Effector memory CD4-positive, alpha-beta T cell (primary cell): ENCODE data around the gene PLA2G4F.

Experiments used
- DNase-seq, 3 donors: peaks; one replicate each; pipeline ENCODE4 v3.0.0-alpha.2; 2020
- H3K27ac ChIP-seq: 2 replicates; pipeline ENCODE4 v1.7.0; 2013; ENCODE audit warnings: mild to moderate bottlenecking, low read length, moderate library complexity; ENCODE audit not compliant: insufficient read depth, poor library complexity, severe bottlenecking
- H3K27me3 ChIP-seq: replicated peaks from 2 replicates; pipeline ENCODE4 v1.7.0; 2013; ENCODE audit warnings: mild to moderate bottlenecking, low read length; ENCODE audit not compliant: insufficient read depth, control insufficient read depth, poor library complexity, severe bottlenecking
- H3K36me3 ChIP-seq: 2 replicates; pipeline ENCODE4 v1.7.0; 2013; ENCODE audit warnings: mild to moderate bottlenecking, low read length, moderate library complexity; ENCODE audit not compliant: control insufficient read depth, insufficient read depth
- H3K4me1 ChIP-seq: 2 replicates; pipeline ENCODE4 v1.7.0; 2013; ENCODE audit warnings: low read length, mild to moderate bottlenecking; ENCODE audit not compliant: control insufficient read depth, insufficient read depth, poor library complexity, severe bottlenecking
- H3K4me3 ChIP-seq: 2 replicates; pipeline ENCODE4 v1.7.0; 2013; ENCODE audit warnings: low read length, low read depth, mild to moderate bottlenecking; ENCODE audit not compliant: insufficient read depth, poor library complexity, severe bottlenecking
- H3K9me3 ChIP-seq: 2 replicates; pipeline ENCODE4 v1.7.0; 2013; ENCODE audit warnings: mild to moderate bottlenecking, low read length, moderate library complexity; ENCODE audit not compliant: control insufficient read depth

Gene PLA2G4F

DNA sequence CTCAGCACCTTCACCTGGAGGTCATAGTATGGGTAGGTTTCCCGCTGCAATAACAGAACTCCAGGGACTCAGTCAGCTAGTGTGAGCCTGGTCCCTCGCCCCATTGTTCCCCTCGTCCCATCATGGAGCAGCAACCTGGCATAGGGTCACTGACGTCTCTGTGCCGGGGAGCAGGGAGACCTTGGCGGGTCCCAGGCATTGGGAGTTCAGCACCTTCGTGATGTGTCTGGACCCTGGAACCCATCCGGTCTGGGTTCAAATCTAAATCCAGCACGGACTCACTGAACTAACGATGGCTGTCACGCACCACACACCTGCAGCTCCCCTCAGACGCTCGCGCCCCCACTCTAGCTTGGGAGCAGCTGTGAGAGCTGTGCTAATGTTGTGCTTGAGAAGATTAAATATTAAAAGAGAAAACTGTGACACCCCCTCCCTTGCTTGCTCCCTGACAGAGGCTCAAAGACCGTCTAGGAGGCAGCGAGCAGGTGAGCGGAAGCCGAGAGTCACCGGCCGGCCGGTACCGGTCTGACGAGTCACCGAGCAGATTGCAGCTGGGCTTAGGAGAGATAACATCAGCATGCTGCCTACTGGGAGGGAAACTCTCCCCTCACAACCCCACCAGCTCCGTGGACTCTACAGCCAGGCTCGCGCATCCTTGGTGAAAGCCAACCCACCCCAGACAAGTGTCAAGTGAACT, 742 bp downstream of the PLA2G4F start:
- Histone ChIP-seq H3K4me3 (no peak overlapping the region), H3K9me3 (no peaks in the 10 kb centered on the region)
- no peak for DNase-seq

DNA sequence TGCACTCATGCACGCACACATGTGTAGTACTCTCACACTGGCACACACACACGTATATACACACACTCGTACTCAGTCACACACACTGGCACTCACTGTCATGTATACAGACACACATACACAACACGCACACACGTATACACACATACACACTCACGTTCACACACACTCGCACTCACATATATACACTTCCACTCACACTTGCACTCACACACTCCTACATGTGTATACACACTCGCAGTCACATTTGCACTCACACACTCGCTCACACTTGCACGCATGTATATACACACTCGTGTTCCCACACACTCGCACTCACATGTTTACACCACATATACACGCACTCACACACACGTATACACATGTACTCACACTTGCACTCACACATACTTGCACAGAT, 1.5 kb downstream of the PLA2G4F start:
- no peak for DNase-seq
- Histone ChIP-seq H3K9me3 (no peaks in the 10 kb centered on the region), H3K4me1 (no peaks in the 10 kb centered on the region), H3K27ac (no peak overlapping the region), H3K27me3 (no peaks in the 10 kb centered on the region), H3K4me3 (no peak overlapping the region), H3K36me3 (peaks cover 17% of the 10 kb centered on the region)

More for the DNA sequence above, 742 bp downstream of the PLA2G4F start:
- no peak overlapping the region for H3K27ac ChIP-seq
- peaks cover 24% of the 10 kb centered on the region for H3K36me3 ChIP-seq
- H3K27me3 ChIP-seq, result no peaks in the 10 kb centered on the region
- H3K4me1 ChIP-seq, result no peaks in the 10 kb centered on the region

DNA sequence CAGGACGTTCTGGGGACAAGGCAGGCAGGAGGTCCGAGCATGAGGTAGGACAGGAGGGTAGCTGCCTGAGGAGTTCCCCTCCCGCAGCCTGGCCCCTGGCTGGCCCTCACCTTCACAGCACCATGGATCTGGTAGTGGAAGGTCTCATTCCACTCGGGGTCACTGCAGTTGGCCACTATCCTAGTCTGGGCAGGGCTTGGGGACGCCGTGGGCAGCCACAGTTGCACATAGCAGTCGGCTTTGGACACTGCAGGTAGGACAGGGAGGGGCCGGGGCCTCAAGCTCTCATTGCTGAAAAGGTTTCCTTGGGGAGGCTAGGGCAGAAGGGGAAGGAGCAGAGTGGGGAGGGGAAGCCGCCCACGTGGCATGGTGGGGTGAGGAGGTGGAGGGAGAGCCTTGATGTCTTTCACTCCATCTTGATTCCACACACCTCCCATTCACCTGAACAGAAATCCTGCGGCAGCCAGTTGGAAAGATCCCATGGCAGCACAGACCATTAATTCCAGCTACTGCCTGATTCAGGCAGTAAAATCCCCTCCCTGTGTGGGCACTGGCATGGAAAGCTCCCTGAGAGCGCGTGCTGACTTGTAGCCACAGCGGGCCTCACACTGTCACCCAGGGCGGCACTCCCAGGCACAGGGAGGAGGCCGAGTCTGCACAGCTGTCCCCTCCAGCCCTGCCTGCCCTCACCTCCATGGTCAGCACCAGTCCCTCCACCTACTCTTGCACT, 2.1 kb downstream of the PLA2G4F start:
- Histone ChIP-seq H3K27me3 (no peaks in the 10 kb centered on the region), H3K4me1 (no peaks in the 10 kb centered on the region), H3K9me3 (no peaks in the 10 kb centered on the region), H3K36me3 (peaks cover 12% of the 10 kb centered on the region), H3K27ac (no peak overlapping the region), H3K4me3 (no peak overlapping the region)
- no peak for DNase-seq

DNA sequence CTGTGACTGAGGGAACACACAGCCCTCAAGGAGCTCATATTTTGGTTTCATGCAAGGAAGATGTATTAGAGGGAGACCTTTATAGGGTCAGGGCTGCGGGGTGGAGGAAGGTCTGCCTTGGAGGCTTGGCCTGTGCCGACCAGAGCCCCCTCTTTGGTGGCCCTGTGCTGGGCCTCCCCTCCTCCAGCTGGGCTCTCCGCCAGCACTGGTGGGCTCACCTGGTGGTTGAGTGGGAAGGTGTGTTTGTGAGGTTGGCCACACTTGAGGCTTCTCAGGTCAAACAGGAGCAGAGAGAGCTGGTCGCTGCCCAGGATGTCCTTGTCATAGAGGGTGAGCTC, 2.6 kb downstream of the PLA2G4F start:
- Histone ChIP-seq H3K9me3 (no peaks in the 10 kb centered on the region), H3K27ac (no peak overlapping the region), H3K27me3 (no peaks in the 10 kb centered on the region), H3K36me3 (peaks cover 7% of the 10 kb centered on the region), H3K4me3 (no peak overlapping the region), H3K4me1 (no peaks in the 10 kb centered on the region)
- DNase-seq, result no peak

DNA sequence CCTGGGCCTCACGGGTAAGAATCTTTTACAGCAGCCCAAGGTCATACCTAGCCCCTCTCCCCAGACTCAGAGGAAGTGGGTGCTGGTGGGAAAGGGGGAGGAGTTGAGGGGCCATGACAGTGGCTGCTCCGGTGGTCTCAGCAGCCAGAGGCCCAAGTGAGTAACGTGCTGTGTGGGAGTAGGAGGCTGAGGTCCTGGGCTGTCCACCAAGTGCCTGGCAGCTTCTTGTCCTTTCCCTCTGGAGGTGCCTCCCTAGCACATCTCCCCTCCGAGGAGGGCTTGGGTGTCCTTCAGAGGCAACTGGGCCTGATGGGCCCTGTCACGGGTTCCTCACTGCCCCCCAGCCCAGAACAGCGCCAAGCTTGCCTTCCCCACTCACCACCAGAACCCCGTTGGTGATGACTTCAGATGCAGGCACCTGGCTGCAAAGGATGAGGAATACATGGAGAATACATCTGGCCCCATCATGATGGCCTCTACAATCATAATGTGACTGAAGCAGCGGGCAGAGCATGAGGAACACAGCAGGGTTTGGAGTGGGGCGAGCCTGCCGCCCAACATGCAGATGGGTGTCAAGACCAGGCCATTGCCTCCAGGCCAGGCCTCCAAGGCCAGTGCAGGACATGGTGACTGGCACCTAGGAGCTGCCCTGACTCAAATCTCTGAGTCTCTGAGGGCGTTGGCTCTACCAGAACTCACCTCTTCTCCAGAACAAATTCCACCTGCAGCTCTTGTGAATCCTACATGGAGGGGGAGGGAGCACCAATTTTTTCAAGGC, 3.3 kb downstream of the PLA2G4F start:
- no peaks in the 10 kb centered on the region for H3K4me1 ChIP-seq
- no peak for DNase-seq
- H3K4me3 ChIP-seq, result no peak overlapping the region
- no peaks in the 10 kb centered on the region for H3K9me3 ChIP-seq
- H3K27ac ChIP-seq, result no peak overlapping the region
- H3K36me3 ChIP-seq, result no peaks in the 10 kb centered on the region
- H3K27me3 ChIP-seq, result no peaks in the 10 kb centered on the region

DNA sequence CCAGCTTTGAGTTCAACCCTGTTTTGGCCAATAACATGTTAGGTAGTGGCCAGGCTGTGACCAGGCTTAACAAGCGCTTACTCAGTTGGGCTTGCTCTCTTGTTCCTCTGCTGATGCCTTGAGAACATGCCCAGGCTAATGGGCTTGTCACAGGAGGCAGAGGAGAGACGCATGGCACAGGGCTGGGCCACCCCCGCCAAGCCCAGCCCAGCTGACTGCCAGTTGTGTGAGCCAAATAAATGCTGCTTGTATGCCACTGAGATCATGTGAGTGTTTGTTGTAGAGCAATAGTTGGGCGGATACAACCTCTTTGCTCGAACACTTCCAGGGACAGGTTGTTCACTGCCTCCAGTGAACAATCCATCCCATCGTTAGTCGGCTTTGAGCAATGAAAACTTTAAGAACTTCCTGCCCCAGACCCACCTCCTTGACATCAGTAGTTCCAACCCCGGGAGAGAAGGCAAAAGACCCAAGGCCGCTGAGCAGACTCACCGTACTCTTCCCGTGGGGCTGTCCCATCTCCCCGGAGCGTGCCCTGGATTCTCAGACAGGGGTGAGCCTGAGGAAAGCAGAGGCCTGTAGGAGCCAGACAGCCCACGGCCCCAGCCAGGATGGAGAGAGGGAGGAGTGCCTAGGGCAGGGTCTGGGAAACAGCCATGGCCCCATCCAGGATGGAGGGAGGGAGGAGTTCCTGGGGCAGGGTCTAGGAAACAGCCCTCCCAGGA, 4.1 kb downstream of the PLA2G4F start:
- no peak overlapping the region for H3K27ac ChIP-seq
- no peak for DNase-seq
- H3K36me3 ChIP-seq, result no peaks in the 10 kb centered on the region
- no peak overlapping the region for H3K4me3 ChIP-seq
- no peaks in the 10 kb centered on the region for H3K27me3 ChIP-seq
- no peaks in the 10 kb centered on the region for H3K9me3 ChIP-seq
- H3K4me1 ChIP-seq, result no peaks in the 10 kb centered on the region

DNA sequence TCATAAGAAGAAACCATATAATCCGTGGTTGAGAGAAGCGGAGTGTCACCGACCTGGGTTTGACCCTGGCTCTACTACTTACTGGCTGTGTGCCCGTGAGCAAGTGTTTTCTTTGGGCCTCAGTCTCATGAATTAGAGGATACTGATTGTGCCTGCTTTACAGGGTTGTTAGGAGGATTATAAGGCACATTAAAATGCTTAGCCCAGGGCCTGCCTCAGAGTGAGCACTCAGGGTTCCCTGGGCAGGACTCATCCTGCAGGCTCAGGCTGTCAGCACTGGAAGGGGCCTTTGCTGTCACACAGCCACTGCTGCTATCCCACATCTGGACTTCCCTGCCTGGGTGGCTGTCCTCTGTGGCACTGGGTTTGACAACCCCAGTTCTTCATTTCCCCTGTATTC, 4.7 kb downstream of the PLA2G4F start:
- H3K4me1 ChIP-seq, result no peaks in the 10 kb centered on the region
- no peaks in the 10 kb centered on the region for H3K27me3 ChIP-seq
- no peaks in the 10 kb centered on the region for H3K36me3 ChIP-seq
- DNase-seq, result no peak
- H3K9me3 ChIP-seq, result no peaks in the 10 kb centered on the region
- H3K27ac ChIP-seq, result no peak overlapping the region
- H3K4me3 ChIP-seq, result no peak overlapping the region

DNA sequence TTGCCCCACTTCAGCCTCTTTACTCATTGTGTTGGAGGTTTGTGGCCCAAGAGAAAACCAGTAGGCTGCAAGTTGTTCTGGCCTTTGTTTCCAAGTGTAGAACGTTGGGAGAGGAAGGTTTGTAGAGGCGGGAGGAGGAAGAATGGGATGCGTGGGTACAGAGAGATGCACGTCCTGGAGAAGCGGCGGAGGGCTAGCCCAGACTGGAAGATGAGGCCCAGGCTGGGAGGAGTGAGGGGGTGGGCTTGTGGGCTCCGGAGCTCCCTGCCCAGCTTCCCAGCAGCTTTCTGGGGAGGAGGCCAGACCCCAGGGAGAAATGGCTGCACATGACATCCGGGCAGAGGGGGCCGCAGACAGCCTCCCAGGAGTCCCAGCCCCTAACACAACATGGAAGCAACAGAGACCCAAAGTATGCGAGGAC, 5.3 kb downstream of the PLA2G4F start:
- no peak overlapping the region for H3K27ac ChIP-seq
- H3K36me3 ChIP-seq, result no peaks in the 10 kb centered on the region
- no peaks in the 10 kb centered on the region for H3K27me3 ChIP-seq
- no peaks in the 10 kb centered on the region for H3K9me3 ChIP-seq
- no peaks in the 10 kb centered on the region for H3K4me1 ChIP-seq
- DNase-seq, result no peak
- no peak overlapping the region for H3K4me3 ChIP-seq

DNA sequence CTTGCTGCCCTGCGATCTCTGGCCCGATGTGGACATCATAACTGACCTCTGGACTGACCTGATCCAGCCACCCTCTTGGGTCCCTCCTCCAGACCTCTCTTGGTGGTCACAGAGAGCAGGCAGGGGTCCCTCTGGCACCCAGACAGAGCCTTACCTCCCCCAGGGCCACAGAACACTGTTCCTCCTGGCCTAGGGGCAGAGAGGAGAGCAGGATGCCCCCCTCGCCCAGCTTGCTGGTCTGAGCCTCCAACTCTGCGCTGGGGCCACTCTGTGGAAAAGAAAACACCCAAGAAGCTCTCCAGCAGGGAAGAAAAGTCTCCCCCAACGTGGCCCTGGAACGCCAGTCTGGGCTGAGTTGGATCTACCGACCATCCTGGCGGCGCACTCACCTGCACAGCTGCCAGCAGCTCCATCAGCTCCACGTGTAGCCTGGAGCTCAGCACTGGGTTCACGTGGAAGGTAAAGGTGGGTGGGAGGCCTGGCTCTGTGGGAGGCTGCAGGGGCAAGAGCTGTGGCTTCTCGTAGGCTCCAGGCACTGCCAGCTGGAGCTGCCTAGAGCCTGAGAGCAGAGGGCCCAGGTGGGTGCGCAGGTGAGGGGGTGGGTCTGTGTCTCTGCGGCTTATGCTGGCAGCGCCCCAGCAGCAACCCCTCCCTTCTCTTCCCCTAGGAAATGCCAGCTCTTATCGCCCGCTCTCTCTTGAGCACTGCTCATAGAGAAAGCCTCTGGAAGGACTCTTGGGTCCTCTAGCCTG, 6.0 kb downstream of the PLA2G4F start:
- no peaks in the 10 kb centered on the region for H3K4me1 ChIP-seq
- H3K4me3 ChIP-seq, result no peak overlapping the region
- H3K36me3 ChIP-seq, result no peaks in the 10 kb centered on the region
- H3K9me3 ChIP-seq, result no peaks in the 10 kb centered on the region
- no peaks in the 10 kb centered on the region for H3K27me3 ChIP-seq
- DNase-seq, result no peak
- no peak overlapping the region for H3K27ac ChIP-seq
